Retina (tissue), 1 donor: ENCODE data around the gene FAM161A.

Experiments used
- DNase-seq: peaks from one replicate; pipeline ENCODE4 v3.0.0-alpha.2; 2016

Gene FAM161A

GRCh38 chr2:61785583-61785982, 68.3 kb downstream of the FAM161A start:
- DNase-seq: no peak

DNA sequence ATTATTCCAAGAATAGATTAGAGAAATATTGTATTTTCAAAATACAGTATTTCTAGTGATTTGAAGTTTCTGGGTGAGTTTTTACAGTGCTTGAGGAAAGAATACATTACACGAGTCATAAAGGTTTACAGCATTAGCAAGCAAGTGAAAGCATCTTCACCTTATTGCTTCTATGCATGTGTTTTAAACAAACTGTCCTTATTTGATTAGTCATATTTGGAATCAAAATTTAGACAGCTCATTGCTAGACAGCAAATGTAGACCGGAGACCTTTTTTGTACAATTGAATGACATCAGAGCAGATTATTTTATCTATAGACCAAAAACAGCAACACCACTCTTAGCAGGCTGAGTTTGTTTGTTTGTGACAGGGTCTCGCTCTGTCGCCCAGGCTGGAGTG, 69.2 kb downstream of the FAM161A start:
- no peak for DNase-seq

DNA sequence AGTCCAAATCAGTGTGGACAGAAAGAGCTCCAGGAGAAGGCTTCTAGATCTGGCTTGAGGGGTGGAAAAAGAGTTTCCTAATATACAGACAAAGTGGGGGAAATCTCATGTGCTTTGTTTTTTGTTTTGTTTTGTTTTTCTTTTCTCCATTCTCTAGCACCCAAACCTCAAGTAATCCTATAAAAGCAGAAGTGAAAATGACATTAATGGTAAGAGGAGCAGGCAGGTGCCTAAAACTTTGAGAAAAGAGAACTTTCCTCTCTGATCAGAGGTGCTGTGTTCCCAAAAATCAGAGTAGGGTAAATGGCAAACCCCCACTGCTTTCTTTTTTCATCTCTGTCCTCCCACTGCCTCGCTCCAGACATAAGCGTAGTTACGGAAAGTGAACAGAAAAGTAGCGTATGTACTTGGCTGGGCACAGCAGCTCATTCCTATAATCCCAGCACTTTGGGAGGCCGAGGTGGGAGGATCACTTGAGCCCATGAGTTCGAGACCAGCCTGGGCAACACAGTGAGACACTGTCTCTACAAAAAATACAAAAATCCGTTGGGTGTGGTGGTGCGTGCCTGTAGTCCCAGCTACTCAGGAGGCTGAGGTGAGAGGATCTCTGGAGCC, 77.8 kb downstream of the FAM161A start:
- no peak for DNase-seq
